GM18867 (cell line): ENCODE data around the gene ADAMTS17.

Experiments
- ATAC-seq: cut with Tn5 transposase; IDR thresholded peaks from one replicate; pipeline ENCODE4 v1.9.1; 2021; ENCODE audit warnings: mild to moderate bottlenecking, moderate library complexity; ENCODE audit not compliant: unreplicated experiment

ADAMTS17 gene

GRCh38 chr15:100227781-100228180 is 114.0 kb downstream of the ADAMTS17 start:
- no peak for ATAC-seq

GRCh38 chr15:100226107-100226506 is 115.7 kb downstream of the ADAMTS17 start:
- ATAC-seq: no peak

DNA sequence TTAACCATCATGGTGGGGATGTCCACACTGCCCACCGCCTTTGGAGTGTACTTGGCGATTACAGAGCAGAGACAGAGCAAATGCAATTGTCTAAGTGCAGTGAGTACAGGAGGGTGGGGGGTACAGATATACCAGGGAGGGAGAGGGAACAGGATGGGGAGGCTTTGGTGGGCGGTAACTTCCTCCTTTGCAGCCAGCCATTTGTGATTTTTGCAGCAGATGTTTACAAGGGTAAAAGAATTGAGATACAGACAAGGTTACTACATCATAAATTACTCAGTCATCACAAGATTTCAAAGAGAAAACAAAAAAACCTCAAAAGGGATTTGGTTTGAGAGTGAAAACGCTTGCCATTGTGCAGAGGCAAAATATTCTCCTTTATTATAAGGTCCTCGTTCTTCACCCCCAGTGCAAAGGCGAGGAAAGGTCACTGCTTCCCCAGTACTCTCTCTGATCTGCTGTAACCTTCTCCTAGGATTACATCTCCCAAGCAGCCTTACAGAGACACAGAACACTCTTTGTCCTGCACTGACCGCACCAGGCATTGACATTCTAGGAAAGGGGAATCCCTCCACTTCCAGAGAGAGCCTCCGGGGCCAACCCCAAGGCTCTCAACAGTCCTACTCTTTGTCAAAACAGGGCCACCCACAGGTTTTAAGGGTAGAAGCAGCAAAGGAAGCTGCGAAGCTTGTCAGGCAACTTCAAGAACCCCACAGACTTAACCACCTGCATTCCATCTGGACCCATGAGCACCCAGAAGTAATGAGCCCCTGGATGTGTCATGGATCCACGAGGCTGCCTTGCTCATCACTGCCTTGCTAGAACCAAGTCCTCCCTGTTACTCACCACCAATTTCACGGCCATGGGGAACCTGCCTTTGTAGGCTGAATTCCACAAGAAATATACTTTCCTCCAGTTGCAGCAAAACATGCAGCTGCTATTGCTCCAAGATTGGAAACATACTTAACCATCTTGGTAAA is 117.3 kb downstream of the ADAMTS17 start:
- no peak for ATAC-seq

- ATAC-seq: no peak
Observed at GRCh38 chr15:100222349-100222715, 119.4 kb downstream of the ADAMTS17 start.

DNA sequence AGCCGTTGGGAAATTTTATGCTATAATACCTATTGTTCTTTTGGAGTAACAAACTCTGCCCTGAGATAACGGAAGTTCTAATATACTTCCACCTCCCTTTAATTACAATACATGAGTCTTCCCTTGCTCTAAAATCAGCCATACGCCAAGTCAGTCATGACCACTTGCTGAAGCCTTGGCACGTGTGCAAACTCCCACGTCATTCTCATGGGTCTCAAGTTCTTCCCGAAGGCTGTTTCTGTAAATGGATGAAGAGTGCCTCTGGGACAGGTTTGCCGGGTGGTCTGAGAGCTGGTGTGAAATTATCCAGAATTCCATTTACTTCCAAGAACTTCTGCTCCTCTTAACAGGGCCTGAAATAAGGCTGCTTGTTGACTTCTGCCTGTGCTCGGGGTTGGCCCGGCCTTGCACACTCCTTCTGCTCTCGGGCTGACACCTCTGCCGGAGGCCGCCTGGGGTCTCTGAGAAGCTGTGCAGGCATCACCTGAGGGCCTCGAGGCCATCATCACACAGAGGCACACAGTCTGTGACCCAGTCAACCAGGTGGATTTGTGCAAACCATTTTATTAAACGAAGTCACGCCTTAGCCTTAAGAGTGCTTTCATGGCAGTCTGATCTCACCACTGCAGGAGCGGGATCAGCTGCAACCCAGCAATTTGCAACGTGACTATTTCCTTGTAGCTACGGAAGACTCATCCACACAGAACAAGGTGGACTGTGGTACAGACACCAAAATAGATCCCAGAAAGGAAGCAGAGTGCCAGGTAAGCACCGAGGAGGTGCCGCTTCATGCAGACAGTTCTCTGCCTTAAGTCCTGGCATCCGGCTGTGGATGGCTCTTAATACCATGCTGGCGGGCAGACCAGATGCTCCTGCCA is 120.1 kb downstream of the ADAMTS17 start:
- no peak for ATAC-seq

DNA sequence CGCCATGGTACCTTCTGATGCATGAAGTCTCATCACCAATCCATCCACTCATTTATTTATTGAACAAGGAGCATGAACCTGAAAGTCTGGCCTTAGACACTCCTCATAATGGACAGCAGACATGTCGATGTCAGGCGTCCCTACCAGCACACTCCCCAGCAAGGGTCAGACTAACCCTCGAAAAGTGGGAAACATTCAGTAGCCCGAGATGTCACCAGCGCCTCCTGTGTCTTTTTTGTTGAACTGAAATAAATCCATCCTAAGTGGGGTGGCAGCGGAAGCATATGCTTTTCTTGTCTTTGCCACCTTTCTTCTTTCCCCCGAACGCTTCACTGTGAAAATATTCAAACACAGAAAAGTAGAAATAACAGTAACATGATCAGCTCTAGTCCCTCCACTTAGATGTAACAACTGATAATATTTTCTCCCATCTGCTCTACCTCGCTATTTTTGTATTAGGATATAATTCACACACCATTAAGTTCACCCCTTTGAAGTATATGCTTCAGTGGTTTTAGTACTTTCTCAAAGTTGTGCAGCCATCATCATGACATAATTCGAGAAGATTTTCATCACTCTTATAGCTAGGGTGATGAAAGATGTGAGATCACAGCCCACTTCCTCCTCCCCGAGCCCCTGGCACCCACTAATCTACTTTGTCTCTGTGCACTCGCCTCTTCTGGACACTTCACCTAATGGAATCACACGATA is 121.6 kb downstream of the ADAMTS17 start:
- no peak for ATAC-seq

GRCh38 chr15:100218434-100218833 is 123.3 kb downstream of the ADAMTS17 start:
- no peak for ATAC-seq

DNA sequence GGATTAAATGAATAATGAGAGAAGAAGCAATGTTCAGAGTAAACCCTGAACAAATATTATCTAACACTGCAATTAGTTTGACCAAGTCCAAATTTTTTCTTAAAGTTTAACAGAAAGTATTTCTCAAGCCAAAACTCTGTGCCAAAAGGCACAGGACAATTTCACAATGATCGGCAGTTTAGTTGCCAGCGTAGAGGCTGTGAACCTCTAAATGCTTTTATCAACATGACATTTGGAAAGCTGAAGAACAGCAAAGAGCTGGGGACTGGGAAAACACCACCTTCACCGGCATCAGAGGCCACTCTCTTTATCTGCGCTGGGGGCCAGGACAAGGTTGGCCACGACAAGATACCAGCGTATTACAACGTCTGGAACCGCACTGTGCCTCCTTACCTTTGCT is 125.6 kb downstream of the ADAMTS17 start:
- ATAC-seq: no peak

- no peak for ATAC-seq
Observed at GRCh38 chr15:100215843-100216169, 126.0 kb downstream of the ADAMTS17 start.

GRCh38 chr15:100215031-100215842 is 126.5 kb downstream of the ADAMTS17 start:
- ATAC-seq: no peak

DNA sequence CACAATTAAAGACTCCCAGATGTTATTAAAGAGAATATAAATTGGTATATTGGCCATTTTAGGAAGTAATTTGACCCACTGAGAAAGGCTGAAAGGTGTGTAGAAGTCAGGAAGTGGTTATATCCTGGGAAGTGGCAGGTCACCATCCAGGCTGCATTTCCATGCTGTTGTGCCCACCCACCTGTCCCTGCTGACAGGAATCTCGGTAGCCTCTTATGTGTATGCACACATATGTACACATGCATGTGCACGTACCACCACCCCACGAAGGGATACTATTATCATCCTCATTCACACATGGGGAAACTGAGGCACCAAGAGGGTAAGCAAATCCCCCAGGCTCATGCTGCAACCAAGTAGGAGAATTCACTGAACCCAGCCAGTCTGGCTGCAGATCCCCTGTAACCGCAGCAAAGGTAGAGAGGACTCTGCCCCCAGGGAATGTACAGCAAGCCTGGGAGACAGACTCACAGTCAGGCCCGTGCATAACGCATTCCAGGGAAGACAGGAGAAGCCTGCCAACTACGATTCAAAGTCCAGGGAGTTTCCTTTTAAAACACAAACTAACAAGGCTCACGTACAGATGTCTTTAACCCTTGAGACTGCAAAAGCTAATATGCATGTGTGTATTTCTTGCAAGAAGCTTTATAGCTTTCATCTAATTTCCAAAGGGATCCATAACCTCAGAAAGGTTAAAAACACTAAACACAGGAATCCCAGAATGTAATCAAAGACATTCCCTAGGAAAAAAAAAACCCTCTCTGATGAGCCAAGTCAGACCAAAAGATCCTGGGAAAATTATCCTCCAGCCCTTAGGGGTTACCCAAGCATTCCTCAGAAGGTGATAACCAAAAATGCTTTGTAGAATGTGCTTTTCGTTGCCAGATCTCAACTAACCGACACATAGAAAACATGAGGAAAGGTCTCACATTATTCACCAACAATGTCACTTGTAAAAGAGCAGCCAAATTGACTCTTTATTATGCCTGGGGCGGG is 129.6 kb downstream of the ADAMTS17 start:
- ATAC-seq: no peak

DNA sequence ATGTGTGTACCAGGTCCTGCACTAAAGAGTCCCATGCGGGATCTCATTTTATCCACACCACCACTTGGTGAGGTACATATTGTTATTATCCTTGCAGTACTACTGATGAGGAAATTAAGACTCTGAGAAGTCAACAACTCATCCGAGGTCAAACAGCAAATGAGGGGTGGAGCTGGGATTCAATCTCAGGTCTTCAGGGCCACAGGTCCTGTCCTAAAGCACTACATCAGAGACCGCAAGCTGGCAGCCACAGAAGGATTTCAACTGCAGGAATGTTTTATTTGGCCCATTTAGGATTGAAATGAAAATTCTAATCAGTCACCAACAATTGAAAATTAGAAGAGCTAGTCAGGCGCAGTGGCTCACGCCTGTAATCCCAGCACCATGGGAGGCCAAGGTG is 131.4 kb downstream of the ADAMTS17 start:
- no peak for ATAC-seq

DNA sequence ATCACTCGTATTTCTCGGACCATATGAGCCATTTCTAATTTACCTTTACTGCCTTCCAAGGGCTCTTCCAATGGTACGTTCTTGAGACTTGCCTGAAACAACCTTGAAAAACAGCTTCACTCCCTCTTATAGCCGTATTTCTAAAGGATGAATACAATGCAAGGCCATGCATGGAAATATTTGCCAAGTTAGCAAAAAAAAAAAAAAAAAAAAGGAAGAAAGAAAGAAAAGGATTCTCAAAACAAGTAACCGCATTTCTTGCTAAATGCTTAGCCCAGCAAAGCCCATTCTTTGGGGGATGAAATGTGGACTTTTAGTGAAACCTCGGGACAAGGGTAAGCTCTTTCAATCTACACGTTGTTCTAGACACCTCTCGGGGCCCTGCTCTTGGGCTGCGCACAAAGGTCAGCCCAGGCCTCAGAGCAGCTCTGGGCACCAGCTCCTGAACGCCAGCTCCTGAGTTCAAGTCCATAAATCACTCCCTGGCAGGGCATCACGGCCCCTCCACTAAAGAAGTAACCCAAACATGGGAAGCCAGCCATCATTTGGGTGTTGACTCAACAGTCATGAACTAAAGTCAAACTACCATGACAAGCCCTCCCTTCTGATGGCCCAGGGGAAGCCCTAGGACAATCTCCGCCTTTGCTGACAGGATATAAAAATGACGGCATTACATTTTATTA is 132.7 kb downstream of the ADAMTS17 start:
- no peak for ATAC-seq

DNA sequence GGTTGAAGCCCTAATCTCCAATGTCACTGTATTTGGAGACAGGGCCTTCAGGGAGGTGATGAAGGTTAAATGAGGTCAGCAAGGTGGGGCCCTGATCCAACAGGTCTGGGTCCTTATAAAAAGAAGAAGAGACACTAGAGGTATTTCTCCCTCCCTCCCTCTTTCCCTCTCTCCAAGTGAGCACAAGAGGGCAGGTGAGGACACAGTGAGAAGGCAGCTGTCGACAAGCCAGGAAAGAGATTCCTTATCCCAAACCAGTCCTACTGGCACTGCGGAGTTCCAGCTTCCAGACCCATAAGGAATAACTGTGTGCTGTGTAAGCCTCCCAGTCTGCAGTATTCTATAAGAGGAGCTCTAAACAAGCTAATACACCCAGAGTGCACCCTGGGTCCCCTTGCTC is 134.7 kb downstream of the ADAMTS17 start:
- no peak for ATAC-seq

GRCh38 chr15:100206643-100207042 is 135.1 kb downstream of the ADAMTS17 start:
- ATAC-seq: no peak

- ATAC-seq: no peak
Observed at GRCh38 chr15:100205549-100206295, 136.1 kb downstream of the ADAMTS17 start.

GRCh38 chr15:100204771-100205170 is 137.0 kb downstream of the ADAMTS17 start:
- no peak for ATAC-seq

DNA sequence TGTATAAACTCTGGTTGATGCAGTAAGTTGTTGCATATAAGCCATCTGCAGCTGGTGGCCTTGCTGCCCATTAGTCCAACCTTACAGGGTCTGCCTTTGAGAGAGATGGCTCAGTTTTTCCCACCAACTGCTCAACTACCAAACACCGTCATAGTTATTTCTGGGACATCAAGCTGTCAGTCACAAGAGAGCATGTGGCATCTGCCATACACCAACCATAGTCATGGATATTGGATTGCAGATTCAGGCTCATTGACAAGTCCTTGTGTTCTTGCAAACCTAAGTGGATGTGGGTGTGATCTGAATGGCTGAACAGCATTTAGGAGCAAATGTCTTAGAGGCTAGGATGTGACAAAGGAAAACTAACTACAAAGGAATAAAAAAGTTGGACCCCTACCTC is 137.6 kb downstream of the ADAMTS17 start:
- no peak for ATAC-seq
